RCC 7860 (cell line): Measurements from ENCODE around the gene HECTD1.
"Not testable (repeated sequence)": the region's sequence is repeated elsewhere in the genome, so short reads cannot be mapped to it uniquely, and the experiment has no call there.

Source experiments
- DNase-seq: peaks from one replicate; pipeline ENCODE4 v3.0.0-alpha.2; 2015; ENCODE audit warnings: low spot score
- FAIRE-seq: peaks from 2 replicates; lab custom pipeline; 2012; peaks lifted over from hg19 to GRCh38; lab: Jason Lieb, UNC

Gene HECTD1

GRCh38 chr14:31229009-31229408 is 21.4 kb upstream of the HECTD1 start:
- FAIRE-seq (no peak), DNase-seq (no peak)

GRCh38 chr14:31228533-31228932 is 20.9 kb upstream of the HECTD1 start:
- no peak for DNase-seq

GRCh38 chr14:31224808-31225207 is 17.2 kb upstream of the HECTD1 start:
- no peak for FAIRE-seq

More at GRCh38 chr14:31228533-31228932, 20.9 kb upstream of the HECTD1 start:
- no peak for FAIRE-seq

GRCh38 chr14:31223331-31223730 is 15.7 kb upstream of the HECTD1 start:
- DNase-seq (no peak), FAIRE-seq (no peak)

More at GRCh38 chr14:31224808-31225207, 17.2 kb upstream of the HECTD1 start:
- no peak for DNase-seq

GRCh38 chr14:31222834-31223233 is 15.2 kb upstream of the HECTD1 start:
- no peak for DNase-seq
- no peak for FAIRE-seq

GRCh38 chr14:31221266-31221665 is 13.7 kb upstream of the HECTD1 start:
- no peak for FAIRE-seq

GRCh38 chr14:31219169-31219568 is 11.6 kb upstream of the HECTD1 start:
- no peak for FAIRE-seq
- no peak for DNase-seq

More at GRCh38 chr14:31221266-31221665, 13.7 kb upstream of the HECTD1 start:
- DNase-seq, result no peak

- no peak for FAIRE-seq
These were observed 8.8 kb upstream of the HECTD1 start for GRCh38 chr14:31216359-31216758.

GRCh38 chr14:31212893-31213292 is 5.3 kb upstream of the HECTD1 start:
- DNase-seq (no peak), FAIRE-seq (no peak)

More at GRCh38 chr14:31216359-31216758, 8.8 kb upstream of the HECTD1 start:
- no peak for DNase-seq

- DNase-seq, result no peak
- no peak for FAIRE-seq
These were observed 2.0 kb upstream of the HECTD1 start for GRCh38 chr14:31209605-31210004.

- DNase-seq, result no peak
- FAIRE-seq, result no peak
These were observed 1.2 kb upstream of the HECTD1 start for GRCh38 chr14:31208546-31209424.

GRCh38 chr14:31207287-31207754 is 272 bp downstream of the HECTD1 start:
- DNase-seq, result no peak
- no peak for FAIRE-seq

- FAIRE-seq, result no peak
These were observed 882 bp downstream of the HECTD1 start for GRCh38 chr14:31206536-31207286.

GRCh38 chr14:31205681-31206535 is 1.7 kb downstream of the HECTD1 start:
- FAIRE-seq (no peak), DNase-seq (peak; percentile 17)

More at GRCh38 chr14:31206536-31207286, 882 bp downstream of the HECTD1 start:
- DNase-seq, result no peak

GRCh38 chr14:31204593-31205534 is 2.7 kb downstream of the HECTD1 start:
- FAIRE-seq (no peak), DNase-seq (no peak)

- DNase-seq, FAIRE-seq: not testable (repeated sequence)
These were observed 3.5 kb downstream of the HECTD1 start for GRCh38 chr14:31203899-31204592.

GRCh38 chr14:31203414-31203742 is 4.2 kb downstream of the HECTD1 start:
- DNase-seq (no peak), FAIRE-seq (no peak)

GRCh38 chr14:31201111-31201510 is 6.5 kb downstream of the HECTD1 start:
- FAIRE-seq (no peak), DNase-seq (no peak)

- DNase-seq (no peak), FAIRE-seq (no peak)
These were observed 6.9 kb downstream of the HECTD1 start for GRCh38 chr14:31200702-31200990.
